Mammary epithelial cell (primary cell): Measurements from ENCODE around the gene TAF4.

Experiments
- CTCF ChIP-seq, 2 donors: IDR thresholded peaks in 1 of 2; conservative IDR thresholded peaks in 1 of 2; 2 replicates each; pipeline ENCODE4 v1.5.1; 2011 to 2012; ENCODE audit warnings: inconsistent platforms in 2 of 2, low read length in 2 of 2, mild to moderate bottlenecking in 2 of 2, control low read depth in 1 of 2, low read depth in 1 of 2; ENCODE audit not compliant: insufficient read depth in 1 of 2; ENCODE audit errors: extremely low read depth in 1 of 2
- EZH2 ChIP-seq: IDR thresholded peaks from 2 replicates; pipeline ENCODE4 v1.6.1; 2012; ENCODE audit warnings: low read length, inconsistent platforms, borderline replicate concordance

DNA sequence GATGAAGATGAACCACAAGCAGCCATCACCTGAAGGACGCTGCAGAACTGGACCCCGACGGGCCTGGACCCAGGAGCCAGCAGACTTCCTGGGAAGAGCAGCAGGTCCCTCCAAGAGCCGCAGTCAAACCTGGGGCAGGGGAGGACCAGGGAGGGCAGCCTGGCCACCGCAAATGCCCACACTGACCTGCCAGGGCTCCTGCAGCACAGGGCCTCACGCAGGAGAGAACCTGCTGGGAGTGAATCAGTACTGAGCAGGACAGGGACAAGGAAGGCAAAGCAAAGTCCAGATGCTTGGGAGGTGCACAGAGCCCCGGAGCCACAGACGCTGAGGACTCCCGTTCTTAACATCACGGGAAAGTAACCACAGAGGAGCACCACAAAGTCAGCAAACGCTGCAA is 75.2 kb downstream of the TAF4 start:
- TF ChIP-seq EZH2 (no peak), CTCF (conservative IDR thresholded peaks at IDR 0.05 in 1 of 2, IDR thresholded peaks at IDR 0.05 in 1 of 2; ENCODE audit: extremely low read depth in 1 of 2, insufficient read depth in 1 of 2, low read depth in 1 of 2, low read length in 2 of 2) (no peak)
